GM19328 (cell line): Measurements from ENCODE around the gene AWAT2.
A peak's percentile ranks its signal among the peaks of the same experiment; 100 is the strongest.

Source experiments
- ATAC-seq: cut with Tn5 transposase; IDR thresholded peaks from one replicate; pipeline ENCODE4 v1.9.1; 2021; ENCODE audit warnings: mild to moderate bottlenecking, moderate library complexity; ENCODE audit not compliant: unreplicated experiment

Gene AWAT2

GRCh38 chrX:70042399-70043371, 7.1 kb downstream of the AWAT2 start:
- ATAC-seq: no peak

DNA sequence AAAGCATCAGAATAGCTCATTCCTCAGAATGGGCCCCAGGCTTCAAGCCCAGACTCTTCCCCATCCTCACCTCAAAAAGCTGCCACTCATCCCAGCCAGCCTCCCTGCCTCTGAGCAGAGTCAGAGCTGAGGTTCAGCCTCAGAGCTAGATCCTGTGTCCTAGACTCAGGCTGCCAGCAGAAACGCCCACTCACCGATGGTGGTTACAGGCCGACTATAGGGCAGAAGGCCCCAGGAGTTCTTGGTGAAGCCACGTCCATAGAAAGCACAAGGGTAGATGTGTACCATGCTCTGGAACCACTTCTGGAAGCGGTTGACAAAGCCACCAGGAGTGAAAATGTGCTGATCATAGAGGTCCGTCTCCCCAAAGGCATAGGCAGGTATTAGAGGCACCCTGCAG, 7.7 kb downstream of the AWAT2 start:
- no peak for ATAC-seq

- ATAC-seq: no peak
These were observed 10.0 kb downstream of the AWAT2 start for GRCh38 chrX:70039758-70040157.

DNA sequence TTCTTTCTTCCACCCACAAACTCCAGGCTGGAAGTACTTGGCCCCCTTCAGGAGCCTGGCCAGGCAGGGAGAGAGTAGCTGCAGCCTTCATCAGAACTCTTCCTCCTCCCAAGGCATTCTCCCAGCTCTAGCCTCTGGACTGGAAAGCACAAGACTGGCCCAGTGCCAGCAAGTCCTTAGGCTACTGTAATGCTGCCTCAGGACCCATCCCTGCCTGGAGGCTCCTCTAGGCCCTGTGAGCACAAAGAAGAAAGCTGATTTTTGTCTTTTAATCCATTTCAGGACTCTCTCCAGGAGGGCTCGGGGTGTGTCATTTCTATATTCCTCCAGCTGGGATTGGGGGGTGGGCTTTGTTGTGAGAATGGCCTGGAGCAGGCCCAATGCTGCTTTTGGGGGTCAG, 10.8 kb downstream of the AWAT2 start:
- no peak for ATAC-seq

- no peak for ATAC-seq
These were observed 11.2 kb downstream of the AWAT2 start for GRCh38 chrX:70038515-70038914.

GRCh38 chrX:70034646-70035045, 15.1 kb downstream of the AWAT2 start:
- ATAC-seq: no peak

DNA sequence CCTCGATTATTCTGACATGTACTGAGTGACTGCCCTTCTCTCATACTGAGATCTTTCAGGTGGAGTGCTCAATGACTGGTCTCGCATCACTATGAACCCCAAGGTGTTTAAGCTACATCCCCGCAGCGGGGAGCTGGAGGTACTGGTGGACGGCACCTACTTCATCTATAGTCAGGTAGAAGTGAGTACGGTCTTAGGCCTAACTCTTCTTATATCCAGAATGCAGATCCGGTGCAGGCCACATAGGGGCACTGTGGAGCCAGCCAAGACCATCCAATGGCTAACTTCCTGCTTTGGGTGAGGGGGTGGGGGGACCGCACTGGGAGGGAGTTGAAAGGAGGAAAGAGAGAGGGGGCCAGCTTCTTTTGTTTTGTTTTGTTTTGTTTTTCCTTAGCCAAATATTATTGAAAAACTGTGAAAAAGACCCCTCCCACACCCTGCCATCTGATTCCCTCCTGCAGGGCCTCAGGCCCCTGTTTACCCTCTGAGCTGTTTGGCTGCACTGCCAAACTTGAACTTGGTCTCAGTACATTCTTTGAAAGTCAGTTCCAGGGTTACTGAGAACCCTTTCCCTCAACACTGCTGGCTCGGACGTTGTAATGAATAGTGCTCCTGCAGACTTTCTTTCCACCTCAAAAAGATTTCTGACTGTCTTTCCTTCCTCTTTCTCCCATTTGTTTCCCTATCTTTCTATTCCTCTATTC, 16.2 kb downstream of the AWAT2 start:
- no peak for ATAC-seq

- no peak for ATAC-seq
These were observed 16.9 kb downstream of the AWAT2 start for GRCh38 chrX:70032792-70033191.

- ATAC-seq: peak; percentile 62
These were observed 19.4 kb downstream of the AWAT2 start for GRCh38 chrX:70030301-70030767.

DNA sequence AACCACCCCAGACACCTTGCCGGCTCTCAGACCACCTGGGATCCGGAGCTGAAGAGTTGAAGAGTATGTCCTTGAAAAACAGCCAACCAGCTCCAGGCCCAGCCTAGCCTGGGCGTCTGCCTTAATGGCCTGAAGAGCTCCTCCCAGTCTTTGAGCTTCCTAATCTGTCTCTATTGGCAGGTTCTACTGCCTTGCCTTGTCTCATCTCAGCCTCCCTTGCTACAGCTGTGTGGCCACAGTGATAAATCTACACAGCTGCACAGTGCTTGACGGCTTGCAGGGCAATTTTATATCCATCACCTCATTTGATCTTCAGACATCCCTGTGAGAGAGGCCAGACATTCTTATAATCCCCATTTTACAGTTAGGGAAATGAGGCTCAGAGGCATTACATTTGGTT, 19.9 kb downstream of the AWAT2 start:
- ATAC-seq: no peak

GRCh38 chrX:70026851-70027200, 22.9 kb downstream of the AWAT2 start:
- no peak for ATAC-seq

DNA sequence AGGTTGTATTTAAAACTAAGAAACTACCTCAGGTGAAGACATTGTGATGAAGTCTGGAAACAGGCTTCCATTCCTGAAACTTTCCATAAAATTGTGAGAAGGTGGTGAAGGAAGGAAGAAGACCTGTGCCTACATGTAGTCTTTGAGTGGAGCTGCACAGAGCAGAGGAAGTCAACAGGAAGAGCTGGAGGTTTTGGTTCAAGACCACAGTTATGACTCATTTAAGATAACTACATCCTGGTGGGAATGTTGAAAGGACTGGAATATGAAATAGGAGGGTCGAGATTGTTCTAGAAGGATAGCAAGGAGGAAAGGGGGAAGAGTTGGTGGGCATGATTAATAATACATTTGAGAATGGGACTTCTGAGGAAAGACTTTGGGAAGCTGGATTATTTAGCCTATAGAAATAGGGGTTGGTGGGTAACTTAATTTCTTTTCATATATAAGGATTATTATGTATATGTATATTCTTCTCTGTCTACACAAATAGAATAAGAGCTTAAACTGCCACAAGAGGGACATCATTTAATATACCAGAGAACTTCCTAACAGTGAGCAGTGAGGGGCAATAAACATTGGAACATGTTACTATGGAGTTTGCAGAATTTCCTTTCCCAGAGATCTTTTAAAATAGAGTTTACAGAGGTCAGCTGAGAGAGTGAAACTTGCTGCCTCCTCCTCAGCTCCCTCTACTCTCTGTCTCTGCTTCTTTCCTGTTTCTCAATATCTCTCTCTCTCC, 23.5 kb downstream of the AWAT2 start:
- no peak for ATAC-seq

GRCh38 chrX:70025464-70025863, 24.3 kb downstream of the AWAT2 start:
- ATAC-seq: no peak

GRCh38 chrX:70022616-70023015, 27.1 kb downstream of the AWAT2 start:
- ATAC-seq: no peak

DNA sequence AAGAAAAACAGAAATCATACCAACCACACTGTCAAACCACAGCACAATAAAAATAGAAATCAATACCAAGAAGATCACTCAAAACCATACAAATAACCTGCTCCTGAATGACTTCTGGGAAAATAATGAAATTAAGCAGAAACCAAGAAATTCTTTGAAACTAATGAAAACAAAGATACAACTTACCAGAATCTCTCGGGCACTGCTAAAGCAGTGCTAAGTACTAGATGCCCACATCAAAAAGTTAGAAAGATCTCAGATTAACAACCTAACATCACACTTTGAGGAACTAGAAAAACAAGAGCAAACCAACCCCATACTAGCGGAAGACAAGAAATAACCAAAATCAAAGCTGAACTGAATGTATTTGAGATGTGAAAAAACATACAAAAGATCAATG, 33.2 kb downstream of the AWAT2 start:
- ATAC-seq: no peak

- no peak for ATAC-seq
These were observed 36.0 kb downstream of the AWAT2 start for GRCh38 chrX:70013466-70014381.

- no peak for ATAC-seq
These were observed 37.0 kb downstream of the AWAT2 start for GRCh38 chrX:70012756-70013155.

GRCh38 chrX:70009970-70010369, 39.8 kb downstream of the AWAT2 start:
- no peak for ATAC-seq

DNA sequence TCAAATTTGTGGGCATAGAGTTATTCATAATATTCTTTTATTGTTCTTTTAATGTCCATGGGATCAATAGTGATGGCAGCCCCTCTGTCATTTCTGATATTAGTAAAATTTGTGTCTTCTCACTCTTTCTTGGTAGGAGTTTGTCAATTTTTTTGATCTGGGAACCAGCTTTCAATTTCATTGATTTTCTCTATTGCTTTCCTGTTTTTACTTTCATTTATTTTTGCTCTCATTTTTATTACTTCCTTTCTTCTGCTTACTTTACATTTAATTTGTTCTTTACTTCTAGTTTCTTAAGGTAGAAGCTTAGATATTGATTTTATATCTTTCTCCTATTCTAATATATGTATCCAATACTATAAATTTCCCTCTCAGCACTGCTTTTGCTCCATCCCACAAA, 40.7 kb downstream of the AWAT2 start:
- ATAC-seq: no peak

DNA sequence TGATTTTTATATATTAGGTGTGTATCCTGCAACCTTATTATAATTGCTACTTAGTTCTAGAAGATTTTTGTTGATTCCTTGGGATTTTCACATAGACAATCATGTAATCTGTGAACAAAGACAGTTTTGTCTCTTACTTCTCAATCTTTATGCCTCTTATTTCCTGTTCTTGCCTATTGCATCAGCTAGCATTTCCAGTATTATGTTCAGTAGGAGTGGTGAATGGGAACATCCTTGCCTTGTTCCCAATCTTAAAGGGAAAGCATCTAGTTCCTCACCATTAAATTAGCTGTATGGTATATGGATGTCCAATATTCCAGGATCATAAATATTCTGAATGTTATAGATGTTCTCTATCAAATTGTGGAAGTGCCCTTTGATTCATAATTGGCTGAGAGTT, 41.8 kb downstream of the AWAT2 start:
- ATAC-seq: no peak
